Hepatocyte (in vitro differentiated cells): ENCODE measurements around the gene PAQR5. TPM values are rescaled to one million over a fixed set of nuclear protein-coding genes. Genes with fewer than 3 reads are reported as not detected.

Experiments used
- DNase-seq: peaks from one replicate; pipeline ENCODE4 v3.0.0-alpha.2; 2016; ENCODE audit warnings: low spot score
- H2AFZ ChIP-seq: fragments of 200-600 bp; sonication (generic); 2 replicates; pipeline ENCODE4 v1.6.0; 2016; ENCODE audit warnings: antibody characterized with exemption, mild to moderate bottlenecking
- H3K27ac ChIP-seq: fragments of 200-600 bp; sonication (generic); 2 replicates; pipeline ENCODE4 v1.5.1; 2016; ENCODE audit warnings: mild to moderate bottlenecking
- H3K27me3 ChIP-seq: fragments of 200-600 bp; sonication (generic); 2 replicates; pipeline ENCODE4 v1.6.1; 2016
- H3K36me3 ChIP-seq: fragments of 200-600 bp; sonication (generic); replicated peaks from 2 replicates; pipeline ENCODE4 v1.5.1; 2016; ENCODE audit warnings: low read depth; ENCODE audit not compliant: insufficient read depth
- H3K4me1 ChIP-seq: fragments of 200-600 bp; sonication (generic); 2 replicates; pipeline ENCODE4 v1.5.1; 2016; ENCODE audit warnings: mild to moderate bottlenecking, moderate library complexity; ENCODE audit not compliant: insufficient read depth
- H3K4me2 ChIP-seq: fragments of 200-600 bp; sonication (generic); 2 replicates; pipeline ENCODE4 v1.6.0; 2016
- H3K4me3 ChIP-seq: fragments of 200-600 bp; sonication (generic); 2 replicates; pipeline ENCODE4 v1.5.1; 2016; ENCODE audit warnings: mild to moderate bottlenecking
- H3K79me2 ChIP-seq: fragments of 200-600 bp; sonication (generic); 2 replicates; pipeline ENCODE4 v1.6.0; 2017; ENCODE audit warnings: mild to moderate bottlenecking
- H3K9me2 ChIP-seq: fragments of 200-600 bp; sonication (generic); replicated peaks from 2 replicates; pipeline ENCODE4 v1.6.0; 2017; ENCODE audit warnings: mild to moderate bottlenecking; ENCODE audit not compliant: insufficient read depth
- H3K9me3 ChIP-seq: fragments of 200-600 bp; sonication (generic); 2 replicates; pipeline ENCODE4 v1.5.1; 2016; ENCODE audit warnings: low read depth, mild to moderate bottlenecking
- H4K20me1 ChIP-seq: fragments of 200-600 bp; sonication (generic); 2 replicates; pipeline ENCODE4 v1.6.0; 2016; ENCODE audit warnings: mild to moderate bottlenecking; ENCODE audit not compliant: insufficient read depth, poor library complexity, severe bottlenecking
- EZH2 ChIP-seq: fragments of 200-600 bp; sonication (generic); IDR thresholded peaks from 2 replicates; pipeline ENCODE4 v1.6.1; 2016; ENCODE audit warnings: antibody characterized with exemption, mild to moderate bottlenecking, borderline replicate concordance
- EZH2phosphoT487 ChIP-seq: fragments of 200-600 bp; sonication (generic); IDR thresholded peaks from one replicate; pipeline ENCODE4 v1.6.1; 2018; ENCODE audit warnings: antibody characterized with exemption, mild to moderate bottlenecking, low read depth, moderate library complexity; ENCODE audit not compliant: unreplicated experiment, severe bottlenecking
- WGBS: methylation state at CpG from one replicate; pipeline ENCODE4 v1.1.6; 2016; ENCODE audit warnings: low lambda C conversion rate; ENCODE audit errors: missing lambda C conversion rate; 5-methylcytosine and 5-hydroxymethylcytosine counted together
- polyA plus RNA-seq: library from polyadenylated mRNA; unstranded; fragments of >200 nt; fragmentation: Nextera tagmentation; extraction: Ambion mirVana; gene quantifications from 2 replicates; pipeline ENCODE4 v1.2.1, GENCODE V29; 2016
- total RNA-seq: library from RNA; depleted of rRNA; stranded (reverse); fragments of >200 nt; gene quantifications from 2 replicates; pipeline ENCODE4 v1.2.3, GENCODE V29; 2014
- TF ChIP-seq, protein P1 (sequence below): fragments of 200-600 bp; sonication (generic); IDR thresholded peaks from 2 replicates; pipeline ENCODE4 v1.5.1; 2016; ENCODE audit warnings: antibody characterized with exemption, mild to moderate bottlenecking; ENCODE audit not compliant: poor library complexity

PAQR5 gene
- total and polyA plus RNA-seq, 2 experiments from 2014 or later: 2.1 to 2.8 TPM

- H3K27ac ChIP-seq: no peak overlapping the region
- DNase-seq: no peak
- H3K4me3 ChIP-seq: no peak overlapping the region
- H3K4me1 ChIP-seq: no peaks in the 10 kb centered on the region
- WGBS: 80% methylated on average over 4 of the region's 4 CpGs
- no peaks in the 10 kb centered on the region for H4K20me1 ChIP-seq
- no peaks in the 10 kb centered on the region for H3K27me3 ChIP-seq
- H3K4me2 ChIP-seq: no peak overlapping the region
- no peaks in the 10 kb centered on the region for H3K36me3 ChIP-seq
- no peaks in the 10 kb centered on the region for H3K79me2 ChIP-seq
- no peaks in the 10 kb centered on the region for H3K9me2 ChIP-seq
- no peaks in the 10 kb centered on the region for H3K9me3 ChIP-seq
- no peak for TF ChIP-seq EZH2phosphoT487
- no peak for TF ChIP-seq EZH2
- TF ChIP-seq, protein P1, sequence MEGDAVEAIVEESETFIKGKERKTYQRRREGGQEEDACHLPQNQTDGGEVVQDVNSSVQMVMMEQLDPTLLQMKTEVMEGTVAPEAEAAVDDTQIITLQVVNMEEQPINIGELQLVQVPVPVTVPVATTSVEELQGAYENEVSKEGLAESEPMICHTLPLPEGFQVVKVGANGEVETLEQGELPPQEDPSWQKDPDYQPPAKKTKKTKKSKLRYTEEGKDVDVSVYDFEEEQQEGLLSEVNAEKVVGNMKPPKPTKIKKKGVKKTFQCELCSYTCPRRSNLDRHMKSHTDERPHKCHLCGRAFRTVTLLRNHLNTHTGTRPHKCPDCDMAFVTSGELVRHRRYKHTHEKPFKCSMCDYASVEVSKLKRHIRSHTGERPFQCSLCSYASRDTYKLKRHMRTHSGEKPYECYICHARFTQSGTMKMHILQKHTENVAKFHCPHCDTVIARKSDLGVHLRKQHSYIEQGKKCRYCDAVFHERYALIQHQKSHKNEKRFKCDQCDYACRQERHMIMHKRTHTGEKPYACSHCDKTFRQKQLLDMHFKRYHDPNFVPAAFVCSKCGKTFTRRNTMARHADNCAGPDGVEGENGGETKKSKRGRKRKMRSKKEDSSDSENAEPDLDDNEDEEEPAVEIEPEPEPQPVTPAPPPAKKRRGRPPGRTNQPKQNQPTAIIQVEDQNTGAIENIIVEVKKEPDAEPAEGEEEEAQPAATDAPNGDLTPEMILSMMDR: no peak
- no peak overlapping the region for H2AFZ ChIP-seq
These were observed 104.9 kb downstream of the PAQR5 start for GRCh38 chr15:69403594-69403993.

GRCh38 chr15:69405110-69405509 lies 106.4 kb downstream of the PAQR5 start:
- TF ChIP-seq EZH2phosphoT487: no peak
- no peak for TF ChIP-seq EZH2
- TF ChIP-seq, protein P1: no peak
- Histone ChIP-seq H2AFZ (no peak overlapping the region), H3K36me3 (no peaks in the 10 kb centered on the region), H3K79me2 (no peaks in the 10 kb centered on the region), H3K27ac (no peak overlapping the region), H3K27me3 (no peaks in the 10 kb centered on the region), H3K4me2 (no peak overlapping the region), H4K20me1 (no peaks in the 10 kb centered on the region), H3K4me3 (no peak overlapping the region), H3K9me3 (no peaks in the 10 kb centered on the region), H3K4me1 (no peaks in the 10 kb centered on the region), H3K9me2 (no peaks in the 10 kb centered on the region)
- 49% methylated on average over 3 of the region's 3 CpGs for WGBS
- DNase-seq: no peak

DNA sequence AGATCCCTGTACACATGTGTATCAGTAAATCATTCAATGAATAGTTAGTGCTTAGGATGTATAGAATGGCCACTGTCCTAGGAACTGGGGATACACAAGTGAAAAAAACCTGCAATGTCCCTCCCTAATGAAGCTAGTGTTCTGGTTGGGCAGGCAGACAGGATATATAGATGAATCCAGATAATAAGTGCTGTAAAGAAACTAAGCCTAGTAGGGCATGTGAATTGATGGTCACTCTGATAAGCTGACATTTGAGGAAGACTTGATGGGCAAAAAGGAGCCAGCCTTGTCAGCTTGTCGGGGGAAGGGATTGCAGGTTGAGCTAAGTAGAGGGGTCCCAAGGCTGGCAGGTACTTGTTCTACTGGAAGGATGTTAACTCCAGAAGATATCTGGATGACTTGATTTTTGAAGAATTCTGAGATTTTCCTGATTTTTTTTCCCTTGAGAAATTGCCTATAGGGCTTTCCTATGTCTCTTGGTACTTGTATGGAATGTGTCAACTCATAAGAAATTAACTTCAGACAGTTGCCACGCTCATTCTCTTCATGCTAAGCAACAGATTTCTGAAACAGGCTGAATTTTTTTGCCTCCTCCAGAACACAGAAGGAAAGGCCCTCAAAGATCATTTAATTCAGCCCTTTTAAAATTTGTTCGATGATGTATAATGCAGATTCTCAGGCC lies 109.1 kb downstream of the PAQR5 start:
- no peak for DNase-seq
- Histone ChIP-seq H3K27me3 (no peaks in the 10 kb centered on the region), H3K27ac (no peak overlapping the region), H3K9me2 (no peaks in the 10 kb centered on the region), H3K4me3 (no peak overlapping the region), H4K20me1 (no peaks in the 10 kb centered on the region), H2AFZ (no peak overlapping the region), H3K36me3 (no peaks in the 10 kb centered on the region), H3K4me2 (no peak overlapping the region), H3K4me1 (no peaks in the 10 kb centered on the region), H3K79me2 (no peaks in the 10 kb centered on the region), H3K9me3 (no peaks in the 10 kb centered on the region)
- TF ChIP-seq EZH2phosphoT487 (no peak), EZH2 (no peak)
- TF ChIP-seq, protein P1: no peak
- 72% methylated on average over 3 of the region's 3 CpGs for WGBS

DNA sequence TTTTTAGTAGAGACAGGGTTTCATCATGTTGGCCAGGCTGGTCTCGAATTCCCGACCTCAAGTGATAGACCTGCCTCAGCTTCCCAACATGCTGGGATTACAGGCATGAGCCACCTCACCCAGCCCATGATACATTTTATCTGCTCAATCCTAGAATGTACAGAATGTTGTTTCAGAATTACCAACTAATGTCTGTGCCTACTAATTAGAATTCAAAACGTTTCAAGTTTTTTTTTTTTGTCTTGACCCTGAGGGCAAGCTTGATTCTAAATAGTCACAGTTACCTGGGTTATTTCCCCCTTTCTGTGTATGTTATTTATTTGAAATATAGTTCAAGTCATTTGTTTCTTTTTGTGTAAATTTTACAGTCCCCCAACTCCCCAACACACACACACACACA lies 110.1 kb downstream of the PAQR5 start:
- DNase-seq: no peak
- Histone ChIP-seq H2AFZ (no peak overlapping the region), H3K4me2 (no peak overlapping the region), H3K4me1 (no peaks in the 10 kb centered on the region), H3K27me3 (no peaks in the 10 kb centered on the region), H3K36me3 (no peaks in the 10 kb centered on the region), H3K9me2 (no peaks in the 10 kb centered on the region), H3K9me3 (no peaks in the 10 kb centered on the region), H3K4me3 (no peak overlapping the region), H3K79me2 (no peaks in the 10 kb centered on the region), H3K27ac (no peak overlapping the region), H4K20me1 (no peaks in the 10 kb centered on the region)
- TF ChIP-seq EZH2: no peak
- no peak for TF ChIP-seq EZH2phosphoT487
- TF ChIP-seq, protein P1: no peak
- 72% methylated on average over 3 of the region's 3 CpGs for whole genome bisulfite sequencing
